ENCODE results near the gene OR6K2. TPM values are rescaled to one million over a fixed set of nuclear protein-coding genes. Genes with fewer than 3 reads are reported as not detected.
"Not testable (repeated sequence)": the region's sequence is repeated elsewhere in the genome, so short reads cannot be mapped to it uniquely, and the experiment has no call there.

Gene OR6K2
- total RNA-seq, 1 experiment from 2014 or later: not detected

- POLR2A ChIA-PET: no interaction called here
Measured at GRCh38 chr1:158689875-158690274, 10.6 kb downstream of the OR6K2 start.

DNA sequence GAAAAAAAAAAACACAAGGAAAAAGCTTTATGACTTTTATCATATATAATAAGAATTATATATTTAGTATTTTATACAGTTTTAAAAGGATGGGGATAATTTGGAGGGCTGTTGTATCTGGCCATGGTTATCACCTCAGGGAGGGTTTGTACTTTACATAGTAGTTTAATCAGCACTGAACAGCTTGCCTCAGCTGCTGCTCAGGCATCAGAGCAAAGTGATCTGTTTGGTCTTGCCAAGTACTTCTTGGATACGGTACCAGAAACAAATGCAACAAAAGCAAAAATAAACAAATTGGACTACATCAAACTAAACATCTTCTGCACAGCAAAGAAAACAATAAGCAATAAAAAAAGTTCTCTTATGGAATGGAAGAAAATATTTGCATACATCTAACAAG is 11.3 kb downstream of the OR6K2 start:
- no TSS peak for BruUV-seq (replicated peaks)
- TF ChIP-seq TCF7L2 (IDR thresholded peaks at IDR 0.05; ENCODE audit: low read depth, low read length) (no peak), SIN3A (IDR thresholded peaks at IDR 0.05; ENCODE audit: borderline replicate concordance, insufficient read depth, low read depth, low read length) (no peak), POLR2AphosphoS5 (IDR thresholded peaks at IDR 0.05; ENCODE audit: low read depth, low read length) (no peak)
- ATAC-seq: no peak
- CTCF ChIA-PET: no interaction called here
- no peaks in the 10 kb centered on the region for H3K36me3 ChIP-seq (ENCODE audit: control insufficient read depth, insufficient read depth, low read length)
- no peaks in the 10 kb centered on the region for H3K27me3 ChIP-seq (ENCODE audit: control insufficient read depth, insufficient read depth, low read length)
- in situ Hi-C loops (cut with HindIII; ENCODE audit: low pct_unique_long_range_greater_than_20kb, low sequenced_read_pairs) (no loop called here), intact Hi-C loops (cut with micrococcal nuclease; ENCODE audit: unreplicated experiment) (no loop called here)
- POLR2A ChIA-PET: no interaction called here
- no peak overlapping the region for H3K27ac ChIP-seq (ENCODE audit: low read length)
- no peak for DNase-seq (ENCODE audit: low read depth, low spot score)
- H3K4me1 ChIP-seq (ENCODE audit: control insufficient read depth, insufficient read depth, low read length): no peaks in the 10 kb centered on the region
- no peaks in the 10 kb centered on the region for H3K9me3 ChIP-seq (ENCODE audit: control insufficient read depth, insufficient read depth, low read depth, low read length)
- no peak overlapping the region for H3K4me3 ChIP-seq (ENCODE audit: low read depth in 2 of 2, low read length in 2 of 2)

More at GRCh38 chr1:158689875-158690274, 10.6 kb downstream of the OR6K2 start:
- in situ Hi-C loops (cut with HindIII; ENCODE audit: low pct_unique_long_range_greater_than_20kb, low sequenced_read_pairs) (no loop called here), intact Hi-C loops (cut with micrococcal nuclease; ENCODE audit: unreplicated experiment) (no loop called here)
- H3K4me1 ChIP-seq (ENCODE audit: control insufficient read depth, insufficient read depth, low read length): no peaks in the 10 kb centered on the region
- CTCF ChIA-PET: no interaction called here
- ATAC-seq (no peak), DNase-seq (ENCODE audit: low read depth, low spot score) (no peak)
- no peak for TF ChIP-seq POLR2AphosphoS5 (IDR thresholded peaks at IDR 0.05; ENCODE audit: low read depth, low read length)
- no peak for TF ChIP-seq REST (IDR thresholded peaks at IDR 0.05; ENCODE audit: insufficient read depth in 1 of 2, low read depth in 2 of 2, low read length in 1 of 2)
- TF ChIP-seq SIN3A (IDR thresholded peaks at IDR 0.05; ENCODE audit: borderline replicate concordance, insufficient read depth, low read depth, low read length): no peak
- TF ChIP-seq, protein P1, sequence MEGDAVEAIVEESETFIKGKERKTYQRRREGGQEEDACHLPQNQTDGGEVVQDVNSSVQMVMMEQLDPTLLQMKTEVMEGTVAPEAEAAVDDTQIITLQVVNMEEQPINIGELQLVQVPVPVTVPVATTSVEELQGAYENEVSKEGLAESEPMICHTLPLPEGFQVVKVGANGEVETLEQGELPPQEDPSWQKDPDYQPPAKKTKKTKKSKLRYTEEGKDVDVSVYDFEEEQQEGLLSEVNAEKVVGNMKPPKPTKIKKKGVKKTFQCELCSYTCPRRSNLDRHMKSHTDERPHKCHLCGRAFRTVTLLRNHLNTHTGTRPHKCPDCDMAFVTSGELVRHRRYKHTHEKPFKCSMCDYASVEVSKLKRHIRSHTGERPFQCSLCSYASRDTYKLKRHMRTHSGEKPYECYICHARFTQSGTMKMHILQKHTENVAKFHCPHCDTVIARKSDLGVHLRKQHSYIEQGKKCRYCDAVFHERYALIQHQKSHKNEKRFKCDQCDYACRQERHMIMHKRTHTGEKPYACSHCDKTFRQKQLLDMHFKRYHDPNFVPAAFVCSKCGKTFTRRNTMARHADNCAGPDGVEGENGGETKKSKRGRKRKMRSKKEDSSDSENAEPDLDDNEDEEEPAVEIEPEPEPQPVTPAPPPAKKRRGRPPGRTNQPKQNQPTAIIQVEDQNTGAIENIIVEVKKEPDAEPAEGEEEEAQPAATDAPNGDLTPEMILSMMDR (IDR thresholded peaks at IDR 0.05): no peak
- BruUV-seq (replicated peaks): no TSS peak
- no peak overlapping the region for H3K27ac ChIP-seq (ENCODE audit: low read length)
- H3K9me3 ChIP-seq (ENCODE audit: control insufficient read depth, insufficient read depth, low read depth, low read length): no peaks in the 10 kb centered on the region
- no peak overlapping the region for H3K4me3 ChIP-seq (ENCODE audit: low read depth in 2 of 2, low read length in 2 of 2)
- no peaks in the 10 kb centered on the region for H3K27me3 ChIP-seq (ENCODE audit: control insufficient read depth, insufficient read depth, low read length)
- no peaks in the 10 kb centered on the region for H3K36me3 ChIP-seq (ENCODE audit: control insufficient read depth, insufficient read depth, low read length)

DNA sequence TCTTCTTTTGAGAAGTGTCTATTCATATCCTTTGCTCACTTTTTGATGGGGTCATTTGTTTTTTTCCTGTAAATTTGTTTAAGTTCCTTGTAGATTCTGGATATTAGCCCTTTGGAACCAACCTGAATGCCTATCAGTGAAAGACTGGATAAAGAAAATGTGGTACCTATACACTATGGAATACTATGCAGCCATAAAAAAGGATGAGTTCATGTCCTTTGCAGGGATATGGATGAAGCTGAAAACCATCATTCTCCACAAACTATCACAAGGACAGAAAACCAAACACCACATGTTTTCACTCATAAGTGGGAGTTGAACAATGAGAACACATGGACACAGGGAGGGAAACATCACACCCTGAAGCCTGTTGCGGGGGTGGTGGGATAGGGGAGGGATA is 12.1 kb downstream of the OR6K2 start:
- BruUV-seq (replicated peaks); intact Hi-C loops (cut with micrococcal nuclease; ENCODE audit: unreplicated experiment); H3K9me3 ChIP-seq (ENCODE audit: control insufficient read depth, insufficient read depth, low read depth, low read length); ATAC-seq; DNase-seq (ENCODE audit: low read depth, low spot score); H3K4me3 ChIP-seq (ENCODE audit: low read depth in 2 of 2, low read length in 2 of 2); POLR2A ChIA-PET; in situ Hi-C loops (cut with HindIII; ENCODE audit: low pct_unique_long_range_greater_than_20kb, low sequenced_read_pairs); H3K27ac ChIP-seq (ENCODE audit: low read length); H3K36me3 ChIP-seq (ENCODE audit: control insufficient read depth, insufficient read depth, low read length); CTCF ChIA-PET; H3K27me3 ChIP-seq (ENCODE audit: control insufficient read depth, insufficient read depth, low read length); H3K4me1 ChIP-seq (ENCODE audit: control insufficient read depth, insufficient read depth, low read length): not testable (repeated sequence)

All from Panc1 (cell line).